Measurements from ENCODE around the gene CMKLR1.

Gene CMKLR1

GRCh38 chr12:108380382-108380781 lies 41.3 kb upstream of the CMKLR1 start:
- TF ChIP-seq YY1 (IDR thresholded peaks at IDR 0.05; ENCODE audit: low read depth) (no peak), CEBPB (IDR thresholded peaks at IDR 0.05) (no peak), RAD21 (IDR thresholded peaks at IDR 0.05; ENCODE audit: low read depth) (no peak), ZBTB7A (IDR thresholded peaks at IDR 0.05; ENCODE audit: low read depth) (no peak), EGR1 (IDR thresholded peaks at IDR 0.05) (no peak), TAF1 (IDR thresholded peaks at IDR 0.05; ENCODE audit: low read depth) (no peak), NFIC (IDR thresholded peaks at IDR 0.05) (no peak), TCF12 (IDR thresholded peaks at IDR 0.05; ENCODE audit: low read depth) (no peak), TEAD4 (IDR thresholded peaks at IDR 0.05) (no peak), USF1 (IDR thresholded peaks at IDR 0.05) (no peak), CREB1 (IDR thresholded peaks at IDR 0.05; ENCODE audit: low read depth) (no peak), MAX (IDR thresholded peaks at IDR 0.05) (no peak), FOXM1 (IDR thresholded peaks at IDR 0.05; ENCODE audit: borderline replicate concordance, low read depth) (no peak), REST (IDR thresholded peaks at IDR 0.05; ENCODE audit: low read depth) (no peak), EP300 (IDR thresholded peaks at IDR 0.05; ENCODE audit: borderline replicate concordance) (no peak)

DNA sequence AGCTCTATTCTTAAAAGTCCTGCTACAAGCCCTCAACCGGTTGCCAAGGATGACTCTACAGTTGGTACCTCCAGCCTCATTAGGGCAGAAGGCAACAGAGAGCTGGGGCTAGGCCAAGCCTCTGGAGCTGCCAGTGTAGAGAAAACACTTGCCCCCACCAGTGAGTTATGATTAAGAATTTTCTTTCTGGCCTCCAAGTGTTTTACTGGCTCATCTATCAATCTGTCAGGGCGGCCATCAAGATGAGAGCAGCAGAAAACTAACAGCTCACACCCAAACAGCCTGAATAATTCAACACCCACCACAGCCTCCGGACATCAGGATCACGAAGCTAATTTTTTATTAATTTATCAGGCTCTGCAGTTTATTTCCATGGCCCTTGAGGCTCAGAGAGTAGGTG lies 40.7 kb upstream of the CMKLR1 start:
- TF ChIP-seq CREB1 (IDR thresholded peaks at IDR 0.05; ENCODE audit: low read depth) (no peak), CEBPB (IDR thresholded peaks at IDR 0.05) (no peak), USF1 (IDR thresholded peaks at IDR 0.05) (no peak), TCF12 (IDR thresholded peaks at IDR 0.05; ENCODE audit: low read depth) (no peak), TAF1 (IDR thresholded peaks at IDR 0.05; ENCODE audit: low read depth) (no peak), EP300 (IDR thresholded peaks at IDR 0.05; ENCODE audit: borderline replicate concordance) (no peak), MAX (IDR thresholded peaks at IDR 0.05) (no peak), NFIC (IDR thresholded peaks at IDR 0.05) (no peak), EGR1 (IDR thresholded peaks at IDR 0.05) (no peak), REST (IDR thresholded peaks at IDR 0.05; ENCODE audit: low read depth) (no peak), YY1 (IDR thresholded peaks at IDR 0.05; ENCODE audit: low read depth) (no peak), RAD21 (IDR thresholded peaks at IDR 0.05; ENCODE audit: low read depth) (no peak), FOXM1 (IDR thresholded peaks at IDR 0.05; ENCODE audit: borderline replicate concordance, low read depth) (no peak), TEAD4 (IDR thresholded peaks at IDR 0.05) (no peak), ZBTB7A (IDR thresholded peaks at IDR 0.05; ENCODE audit: low read depth) (no peak)

DNA sequence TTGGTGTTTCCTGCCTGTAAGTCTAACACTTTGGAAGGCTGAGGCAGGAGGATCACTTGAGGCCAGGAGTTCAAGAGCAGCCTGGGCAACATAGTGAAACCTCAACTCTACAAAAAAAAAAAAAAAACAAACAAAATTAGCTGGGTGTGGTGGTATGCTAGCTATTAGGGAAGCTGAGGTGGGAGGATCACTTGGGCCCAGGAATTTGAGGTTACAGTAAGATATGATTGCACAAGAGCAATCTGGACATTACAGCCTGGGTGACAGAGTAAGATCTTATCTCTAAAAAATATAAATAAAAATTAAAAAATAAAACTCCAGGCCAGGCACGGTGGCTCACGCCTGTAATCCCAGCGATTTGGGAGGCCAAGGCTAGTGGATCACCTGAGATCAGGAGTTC lies 39.8 kb upstream of the CMKLR1 start:
- TF ChIP-seq TEAD4 (IDR thresholded peaks at IDR 0.05) (no peak), ZBTB7A (IDR thresholded peaks at IDR 0.05; ENCODE audit: low read depth) (no peak), MAX (IDR thresholded peaks at IDR 0.05) (no peak), CEBPB (IDR thresholded peaks at IDR 0.05) (no peak), EGR1 (IDR thresholded peaks at IDR 0.05) (no peak), EP300 (IDR thresholded peaks at IDR 0.05; ENCODE audit: borderline replicate concordance) (no peak)

DNA sequence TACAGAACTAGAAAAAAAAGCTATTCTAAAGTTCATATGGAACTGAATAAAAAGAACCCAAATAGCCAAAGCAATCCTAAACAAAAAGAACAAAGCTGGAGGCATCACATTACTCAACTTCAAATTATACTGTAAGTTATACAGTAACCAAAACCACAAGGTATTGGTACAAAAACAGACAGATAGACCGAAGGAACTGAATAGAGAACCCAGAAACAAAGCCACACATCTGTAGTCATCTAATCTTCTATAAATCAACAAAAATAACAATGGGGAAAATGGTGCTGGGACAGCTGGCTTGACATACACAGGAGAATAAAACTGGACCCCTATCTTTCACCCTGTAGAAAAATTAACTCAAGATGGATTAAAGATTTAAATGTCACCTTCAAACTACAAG lies 38.1 kb upstream of the CMKLR1 start:
- no peak for TF ChIP-seq MAX (IDR thresholded peaks at IDR 0.05)
- TF ChIP-seq FOXM1 (IDR thresholded peaks at IDR 0.05; ENCODE audit: borderline replicate concordance, low read depth) = no peak
- TF ChIP-seq EP300 (IDR thresholded peaks at IDR 0.05; ENCODE audit: borderline replicate concordance) = no peak
- no peak for TF ChIP-seq ZBTB7A (IDR thresholded peaks at IDR 0.05; ENCODE audit: low read depth)
- TF ChIP-seq RAD21 (IDR thresholded peaks at IDR 0.05; ENCODE audit: low read depth) = no peak
- no peak for TF ChIP-seq TCF12 (IDR thresholded peaks at IDR 0.05; ENCODE audit: low read depth)
- no peak for TF ChIP-seq EGR1 (IDR thresholded peaks at IDR 0.05)
- no peak for TF ChIP-seq CREB1 (IDR thresholded peaks at IDR 0.05; ENCODE audit: low read depth)
- TF ChIP-seq TEAD4 (IDR thresholded peaks at IDR 0.05) = no peak
- TF ChIP-seq NFIC (IDR thresholded peaks at IDR 0.05) = no peak
- no peak for TF ChIP-seq TAF1 (IDR thresholded peaks at IDR 0.05; ENCODE audit: low read depth)
- no peak for TF ChIP-seq USF1 (IDR thresholded peaks at IDR 0.05)
- TF ChIP-seq YY1 (IDR thresholded peaks at IDR 0.05; ENCODE audit: low read depth) = no peak
- no peak for TF ChIP-seq CEBPB (IDR thresholded peaks at IDR 0.05)
- TF ChIP-seq REST (IDR thresholded peaks at IDR 0.05; ENCODE audit: low read depth) = no peak
